Activated B cell treated with CpG ODN at 0.5 μM for 24 hours (primary cell): Measurements from ENCODE around the gene RAB3A. TPM values are rescaled to one million over a fixed set of nuclear protein-coding genes. Genes with fewer than 3 reads are reported as not detected.

Experiments used
- ATAC-seq: fragments of 200-7000 bp; cut with Tn5 transposase; one replicate; pipeline ENCODE4 v1.10.0; 2021; ENCODE audit warnings: low read depth, mild to moderate bottlenecking, moderate library complexity
- CTCF ChIA-PET: fragments of 350-600 bp; sonication (Branson Sonifier 250); formaldehyde crosslinking; loops from one replicate; lab custom pipeline; 2021; ENCODE audit warnings: antibody characterized with exemption; lab: Charles Lee
- POLR2A ChIA-PET: fragments of 350-600 bp; sonication (Branson Sonifier 250); formaldehyde crosslinking; loops from one replicate; lab custom pipeline; 2021; ENCODE audit warnings: antibody characterized with exemption; lab: Charles Lee
- DNase-seq: peaks from one replicate; pipeline ENCODE4 v3.0.0; 2022
- H3K27ac Mint-ChIP-seq: one replicate; pipeline ENCODE4 v1.8.0; 2020; ENCODE audit warnings: mixed read lengths
- H3K27me3 Mint-ChIP-seq: one replicate; pipeline ENCODE4 v1.8.0; 2021; ENCODE audit warnings: mixed read lengths
- H3K36me3 Mint-ChIP-seq: one replicate; pipeline ENCODE4 v1.8.0; 2021; ENCODE audit warnings: low read depth, mixed read lengths
- H3K4me1 Mint-ChIP-seq: one replicate; pipeline ENCODE4 v1.8.0; 2021; ENCODE audit warnings: mixed read lengths
- H3K4me3 Mint-ChIP-seq: one replicate; pipeline ENCODE4 v1.8.0; 2020; ENCODE audit warnings: mild to moderate bottlenecking, mixed read lengths
- H3K9me3 Mint-ChIP-seq: one replicate; pipeline ENCODE4 v1.8.0; 2020; ENCODE audit warnings: mixed read lengths
- intact Hi-C: fragments of 100-400 bp; cut with micrococcal nuclease; formaldehyde crosslinking; loops from one replicate; pipeline ENCODE4 v1.15.1; 2024
- total RNA-seq: library from RNA; stranded (reverse); gene quantifications from 2 replicates; pipeline ENCODE4 v1.2.3, GENCODE V29; 2022
- TF ChIP-seq, protein P1 (sequence below): fragments of 200-600 bp; IDR thresholded peaks from one replicate; pipeline ENCODE4 v1.8.0; 2022; ENCODE audit warnings: antibody characterized with exemption, mild to moderate bottlenecking

Gene RAB3A
- total RNA-seq, 1 donor from 2014 or later = 4.1 TPM

DNA sequence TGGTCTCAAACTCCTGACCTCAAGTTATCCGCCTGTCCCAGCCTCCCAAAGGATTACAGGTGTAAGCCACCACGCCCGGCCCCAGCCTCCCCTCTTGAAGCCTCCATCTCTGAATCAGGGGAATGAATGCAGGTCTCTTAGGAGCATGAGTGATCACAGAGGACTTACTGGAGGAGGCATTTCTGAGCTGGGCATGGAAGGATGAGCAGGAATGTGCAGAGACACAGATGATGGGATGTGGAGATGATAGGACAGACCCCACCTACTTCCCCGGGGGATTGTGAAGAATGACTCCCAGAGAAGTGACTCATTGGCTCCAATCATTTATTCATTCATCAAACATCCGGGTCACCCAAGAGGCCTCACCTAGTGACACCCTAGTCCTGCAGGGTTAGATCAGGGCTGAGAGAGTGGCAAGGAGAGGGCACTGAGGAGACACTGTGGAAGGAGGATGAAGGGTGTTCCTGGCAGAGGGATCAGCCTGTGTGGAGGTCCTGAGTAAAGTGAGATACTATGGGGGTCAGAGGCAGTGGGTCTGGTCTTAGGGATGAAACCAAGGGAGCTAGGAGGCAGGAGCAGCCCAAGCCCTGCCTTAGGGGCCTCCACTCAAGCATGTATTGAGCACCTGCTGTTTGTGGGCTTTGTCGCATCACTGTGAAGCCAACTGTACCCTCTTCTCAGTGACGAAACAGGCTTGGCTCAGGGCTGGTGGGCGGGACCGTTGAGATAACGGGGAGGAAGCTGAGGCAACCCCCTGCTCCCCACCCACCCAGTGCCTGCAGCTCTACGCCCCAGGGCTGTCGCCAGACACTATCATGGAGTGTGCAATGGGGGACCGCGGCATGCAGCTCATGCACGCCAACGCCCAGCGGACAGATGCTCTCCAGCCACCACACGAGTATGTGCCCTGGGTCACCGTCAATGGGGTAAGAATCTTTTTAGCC lies 27.2 kb downstream of the RAB3A start:
- no peaks in the 10 kb centered on the region for H3K27me3 Mint-ChIP-seq
- no peak for DNase-seq
- POLR2A ChIA-PET = interaction anchor here (0.7 to 19.0 kb wide), 5 partner anchors 4 to 1593 kb away, joined by 4 to 437 read pairs (median 9); partner anchors contain the start of genes IFI30, JUND, MPV17L2 and PIK3R2
- peak overlapping the region; percentile 69 for H3K27ac Mint-ChIP-seq
- H3K4me1 Mint-ChIP-seq = peaks cover 87% of the 10 kb centered on the region
- H3K9me3 Mint-ChIP-seq = no peaks in the 10 kb centered on the region
- no peak for ATAC-seq
- CTCF ChIA-PET = interaction anchor here (1.3 to 2.7 kb wide), 3 partner anchors 9 to 16 kb away, joined by 6 to 14 read pairs (median 6); partner anchors contain the start of gene MPV17L2
- H3K4me3 Mint-ChIP-seq = peak overlapping the region; percentile 94
- peaks cover 53% of the 10 kb centered on the region for H3K36me3 Mint-ChIP-seq
- intact Hi-C loops = loop anchor here (10.0 kb wide), 1 partner anchor 652 kb away; a partner anchor contains a TSS
- TF ChIP-seq, protein P1, sequence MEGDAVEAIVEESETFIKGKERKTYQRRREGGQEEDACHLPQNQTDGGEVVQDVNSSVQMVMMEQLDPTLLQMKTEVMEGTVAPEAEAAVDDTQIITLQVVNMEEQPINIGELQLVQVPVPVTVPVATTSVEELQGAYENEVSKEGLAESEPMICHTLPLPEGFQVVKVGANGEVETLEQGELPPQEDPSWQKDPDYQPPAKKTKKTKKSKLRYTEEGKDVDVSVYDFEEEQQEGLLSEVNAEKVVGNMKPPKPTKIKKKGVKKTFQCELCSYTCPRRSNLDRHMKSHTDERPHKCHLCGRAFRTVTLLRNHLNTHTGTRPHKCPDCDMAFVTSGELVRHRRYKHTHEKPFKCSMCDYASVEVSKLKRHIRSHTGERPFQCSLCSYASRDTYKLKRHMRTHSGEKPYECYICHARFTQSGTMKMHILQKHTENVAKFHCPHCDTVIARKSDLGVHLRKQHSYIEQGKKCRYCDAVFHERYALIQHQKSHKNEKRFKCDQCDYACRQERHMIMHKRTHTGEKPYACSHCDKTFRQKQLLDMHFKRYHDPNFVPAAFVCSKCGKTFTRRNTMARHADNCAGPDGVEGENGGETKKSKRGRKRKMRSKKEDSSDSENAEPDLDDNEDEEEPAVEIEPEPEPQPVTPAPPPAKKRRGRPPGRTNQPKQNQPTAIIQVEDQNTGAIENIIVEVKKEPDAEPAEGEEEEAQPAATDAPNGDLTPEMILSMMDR = no peak

DNA sequence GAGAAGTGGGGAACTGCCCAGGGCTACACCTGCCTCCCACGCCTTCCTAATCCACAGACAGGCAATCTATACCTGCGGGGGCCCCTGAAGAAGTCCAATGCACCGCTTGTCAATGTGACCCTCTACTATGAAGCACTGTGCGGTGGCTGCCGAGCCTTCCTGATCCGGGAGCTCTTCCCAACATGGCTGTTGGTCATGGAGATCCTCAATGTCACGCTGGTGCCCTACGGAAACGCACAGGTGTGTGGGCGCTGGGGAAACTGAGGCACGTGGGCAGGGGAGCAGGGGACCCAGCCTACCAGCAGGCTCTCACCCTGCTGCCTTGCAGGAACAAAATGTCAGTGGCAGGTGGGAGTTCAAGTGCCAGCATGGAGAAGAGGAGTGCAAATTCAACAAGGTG lies 28.9 kb downstream of the RAB3A start:
- intact Hi-C loops = loop anchor here (5.0 to 10.0 kb wide), 4 partner anchors 78 to 650 kb away; partner anchors contain the start of genes ELL and MAST3
- H3K27ac Mint-ChIP-seq = peak overlapping the region; percentile 92

DNA sequence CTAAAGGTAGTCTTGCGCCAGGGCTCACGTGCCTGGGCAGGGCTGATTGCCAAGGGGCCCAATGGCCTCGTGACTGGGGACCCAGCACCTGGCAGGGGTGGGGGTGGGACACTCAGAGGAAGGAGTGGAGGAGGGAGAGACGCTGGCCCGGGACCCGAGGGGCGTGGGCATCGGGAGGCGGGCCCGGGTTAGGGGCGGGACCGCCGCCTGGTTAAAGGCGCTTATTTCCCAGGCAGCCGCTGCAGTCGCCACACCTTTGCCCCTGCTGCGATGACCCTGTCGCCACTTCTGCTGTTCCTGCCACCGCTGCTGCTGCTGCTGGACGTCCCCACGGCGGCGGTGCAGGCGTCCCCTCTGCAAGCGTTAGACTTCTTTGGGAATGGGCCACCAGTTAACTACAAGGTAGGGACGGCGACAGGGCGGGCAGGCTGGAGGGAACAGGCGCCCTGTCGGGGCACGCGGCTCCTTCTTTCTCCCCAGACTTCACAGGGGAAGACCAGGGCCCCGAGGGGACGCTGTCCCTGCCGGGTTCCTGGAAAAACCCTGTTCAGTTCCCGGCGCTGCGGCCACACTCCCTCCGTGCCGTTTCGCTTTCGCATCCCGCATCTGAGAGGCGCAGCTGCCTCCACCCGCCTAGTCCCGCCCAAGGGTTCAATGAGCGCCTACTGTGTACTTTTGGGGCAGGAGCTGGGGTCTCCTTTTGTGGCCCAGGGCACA lies 30.1 kb downstream of the RAB3A start, which contains the start of gene IFI30:
TSS of gene IFI30 (plus strand) at position 242 of the 717 bp plus-strand sequence. CDS start at position 271, 29 bp downstream.
- H3K4me3 Mint-ChIP-seq = peak within 1 kb of the TSS; percentile 94
- CTCF ChIA-PET = interaction anchor here (1.0 to 2.7 kb wide), 3 partner anchors 10 to 79 kb away, joined by 3 to 14 read pairs (median 5); no protein-coding TSS in a partner anchor
- peaks cover 45% of the 10 kb centered on the region for H3K36me3 Mint-ChIP-seq
- intact Hi-C loops = loop anchor here (1.0 to 10.0 kb wide), 9 partner anchors 8 to 649 kb away; partner anchors contain the start of genes ELL, JUND, MAST3 and PIK3R2
- H3K27me3 Mint-ChIP-seq = no peaks in the 10 kb centered on the region
- H3K9me3 Mint-ChIP-seq = no peaks in the 10 kb centered on the region
- DNase-seq (peak; percentile 85), ATAC-seq (peak; percentile 62)
- H3K27ac Mint-ChIP-seq = peak within 1 kb of the TSS; percentile 92
- TF ChIP-seq, protein P1 = no peak
- H3K4me1 Mint-ChIP-seq = peaks cover 90% of the 10 kb centered on the region
- POLR2A ChIA-PET = interaction anchor here (0.5 to 11.9 kb wide), 14 partner anchors 12 to 583 kb away, joined by 3 to 437 read pairs (median 4); partner anchors contain the start of genes JUND, MPV17L2, PIK3R2 and RAB3A

More for the DNA sequence above, 28.9 kb downstream of the RAB3A start:
- H3K27me3 Mint-ChIP-seq = no peaks in the 10 kb centered on the region
- ATAC-seq (no peak), DNase-seq (no peak)
- CTCF ChIA-PET = interaction anchor here (1.4 to 2.7 kb wide), 2 partner anchors 17 to 77 kb away, joined by 5 to 14 read pairs; no protein-coding TSS in a partner anchor
- peak overlapping the region; percentile 94 for H3K4me3 Mint-ChIP-seq
- peaks cover 90% of the 10 kb centered on the region for H3K4me1 Mint-ChIP-seq
- TF ChIP-seq, protein P1 = no peak
- peaks cover 53% of the 10 kb centered on the region for H3K36me3 Mint-ChIP-seq
- no peaks in the 10 kb centered on the region for H3K9me3 Mint-ChIP-seq
- POLR2A ChIA-PET = interaction anchor here (0.6 to 11.9 kb wide), 5 partner anchors 11 to 66 kb away, joined by 3 to 437 read pairs (median 4); partner anchors contain the start of genes MPV17L2, PIK3R2 and RAB3A

DNA sequence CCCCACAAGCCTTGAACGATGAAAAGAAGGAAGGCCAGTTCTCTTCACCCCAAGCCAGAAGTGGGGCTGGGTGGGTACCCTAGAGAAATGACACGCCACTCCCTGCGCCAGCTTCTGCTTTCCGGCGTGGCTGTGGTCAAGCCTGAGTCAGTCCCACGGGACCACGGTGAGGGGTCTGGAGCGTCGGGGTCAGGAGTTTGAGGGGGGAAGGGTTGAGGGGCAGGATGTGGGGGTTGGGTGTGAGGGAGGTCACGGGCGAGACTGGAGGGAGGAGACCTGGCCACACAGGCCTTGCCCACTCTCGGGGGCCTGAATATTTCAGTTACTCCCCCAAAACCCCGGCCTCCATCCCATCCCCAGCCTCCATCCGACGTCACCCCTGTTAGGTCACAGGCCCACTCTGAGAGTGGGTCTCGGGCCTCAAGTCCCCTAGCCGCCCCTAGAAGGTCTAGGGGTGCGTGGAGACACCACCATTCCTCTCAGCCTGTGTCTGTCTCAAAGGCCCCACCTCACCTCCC lies 30.7 kb downstream of the RAB3A start:
- H3K27me3 Mint-ChIP-seq = no peaks in the 10 kb centered on the region
- intact Hi-C loops = loop anchor here (1.0 to 10.0 kb wide), 9 partner anchors 8 to 648 kb away; partner anchors contain the start of genes ELL, JUND, MAST3 and PIK3R2
- CTCF ChIA-PET = interaction anchor here (1.0 to 1.5 kb wide), 2 partner anchors 9 to 19 kb away, joined by 3 to 8 read pairs; no protein-coding TSS in a partner anchor
- H3K36me3 Mint-ChIP-seq = peaks cover 43% of the 10 kb centered on the region
- no peaks in the 10 kb centered on the region for H3K9me3 Mint-ChIP-seq
- H3K27ac Mint-ChIP-seq = peak overlapping the region; percentile 92
- H3K4me1 Mint-ChIP-seq = peaks cover 91% of the 10 kb centered on the region
- ATAC-seq (peak; percentile 27), DNase-seq (peak; percentile 66)
- TF ChIP-seq, protein P1 = no peak
- H3K4me3 Mint-ChIP-seq = peak overlapping the region; percentile 94
- POLR2A ChIA-PET = interaction anchor here (0.6 to 11.9 kb wide), 13 partner anchors 13 to 419 kb away, joined by 3 to 437 read pairs (median 5); partner anchors contain the start of genes ARRDC2, JUND, MPV17L2 and PIK3R2
